Neural progenitor cell (in vitro differentiated cells): ENCODE results near the gene SPTBN5. TPM values are rescaled to one million over a fixed set of nuclear protein-coding genes. Genes with fewer than 3 reads are reported as not detected.

Source experiments
- DNase-seq: peaks from one replicate; pipeline ENCODE4 v3.0.0-alpha.2; 2016; ENCODE audit warnings: low spot score
- H2AFZ ChIP-seq: fragments of 200-600 bp; sonication (generic); replicated peaks from 2 replicates; pipeline ENCODE4 v1.6.1; 2016; ENCODE audit warnings: antibody characterized with exemption
- H3F3A ChIP-seq: fragments of 200-600 bp; sonication (generic); 2 replicates; pipeline ENCODE4 v1.6.1; 2016; ENCODE audit warnings: antibody characterized with exemption, low read depth
- H3K27ac ChIP-seq: fragments of 200-600 bp; sonication (generic); 2 replicates; pipeline ENCODE4 v1.5.1; 2016; ENCODE audit warnings: mild to moderate bottlenecking
- H3K27me3 ChIP-seq: fragments of 200-600 bp; sonication (generic); 2 replicates; pipeline ENCODE4 v1.6.1; 2016; ENCODE audit warnings: mild to moderate bottlenecking, moderate library complexity
- H3K36me3 ChIP-seq: fragments of 200-600 bp; sonication (generic); 2 replicates; pipeline ENCODE4 v1.5.1; 2016
- H3K4me1 ChIP-seq: fragments of 200-600 bp; sonication (generic); 2 replicates; pipeline ENCODE4 v1.6.1; 2016; ENCODE audit warnings: mixed run types
- H3K4me2 ChIP-seq: fragments of 200-600 bp; sonication (generic); 2 replicates; pipeline ENCODE4 v1.6.1; 2016
- H3K4me3 ChIP-seq: fragments of 200-600 bp; sonication (generic); 2 replicates; pipeline ENCODE4 v1.5.1; 2016
- H3K79me2 ChIP-seq: fragments of 200-600 bp; sonication (generic); 2 replicates; pipeline ENCODE4 v1.6.1; 2016; ENCODE audit warnings: low read depth
- H3K9ac ChIP-seq: fragments of 200-600 bp; sonication (generic); 2 replicates; pipeline ENCODE4 v1.6.1; 2016
- H3K9me3 ChIP-seq: fragments of 200-600 bp; sonication (generic); 2 replicates; pipeline ENCODE4 v1.5.1; 2016; ENCODE audit warnings: low read depth
- H4K20me1 ChIP-seq: fragments of 200-600 bp; sonication (generic); 2 replicates; pipeline ENCODE4 v1.6.1; 2016; ENCODE audit warnings: low read depth
- H3K27ac Mint-ChIP-seq: 3 replicates; pipeline ENCODE4 v1.8.0; 2021; ENCODE audit warnings: mixed read lengths
- H3K27me3 Mint-ChIP-seq: 2 replicates; pipeline ENCODE4 v1.8.0; 2022; ENCODE audit warnings: low read depth, mild to moderate bottlenecking, inconsistent platforms, moderate library complexity, mixed read lengths; ENCODE audit not compliant: insufficient read depth
- H3K36me3 Mint-ChIP-seq: 3 replicates; pipeline ENCODE4 v1.8.0; 2021; ENCODE audit warnings: mixed read lengths
- H3K4me1 Mint-ChIP-seq: 3 replicates; pipeline ENCODE4 v1.8.0; 2021; ENCODE audit warnings: mixed read lengths
- H3K4me3 Mint-ChIP-seq: 3 replicates; pipeline ENCODE4 v1.8.0; 2021; ENCODE audit warnings: mild to moderate bottlenecking, moderate library complexity, mixed read lengths
- H3K9me3 Mint-ChIP-seq: 3 replicates; pipeline ENCODE4 v1.8.0; 2020; ENCODE audit warnings: mixed read lengths
- CTCF ChIP-seq: fragments of 200-600 bp; sonication (generic); IDR thresholded peaks from 2 replicates; pipeline ENCODE4 v1.5.1; 2017; ENCODE audit warnings: antibody characterized with exemption, mild to moderate bottlenecking
- EZH2 ChIP-seq: fragments of 200-600 bp; sonication (generic); IDR thresholded peaks from 2 replicates; pipeline ENCODE4 v1.6.1; 2017; ENCODE audit warnings: antibody characterized with exemption, mild to moderate bottlenecking, moderate library complexity
- EZH2phosphoT487 ChIP-seq: fragments of 200-600 bp; sonication (generic); IDR thresholded peaks from 2 replicates; pipeline ENCODE4 v1.6.1; 2017; ENCODE audit warnings: antibody characterized with exemption
- total RNA-seq: library from RNA; depleted of rRNA; stranded (reverse); fragments of >200 nt; gene quantifications from 2 replicates; pipeline ENCODE4 v1.2.3, GENCODE V29; 2015; ENCODE audit warnings: low replicate concordance

The SPTBN5 gene
- total RNA-seq, 1 donor from 2014 or later: not detected

- no peak for DNase-seq
- Mint-ChIP-seq H3K4me1 (peaks cover 4% of the 10 kb centered on the region), H3K4me3 (no peak overlapping the region), H3K27ac (no peak overlapping the region), H3K27me3 (no peaks in the 10 kb centered on the region), H3K36me3 (peaks cover 5% of the 10 kb centered on the region), H3K9me3 (no peaks in the 10 kb centered on the region)
- Histone ChIP-seq H3K4me3 (no peak overlapping the region), H3K4me2 (no peak overlapping the region), H3K9me3 (no peaks in the 10 kb centered on the region), H3F3A (no peaks in the 10 kb centered on the region), H4K20me1 (no peaks in the 10 kb centered on the region), H3K9ac (no peak overlapping the region), H3K79me2 (no peaks in the 10 kb centered on the region), H3K27ac (no peak overlapping the region), H3K27me3 (no peaks in the 10 kb centered on the region), H2AFZ (no peak overlapping the region), H3K4me1 (no peaks in the 10 kb centered on the region), H3K36me3 (no peaks in the 10 kb centered on the region)
- TF ChIP-seq CTCF: no peak
- no peak for TF ChIP-seq EZH2
- TF ChIP-seq EZH2phosphoT487: no peak
These were observed 83.0 kb downstream of the SPTBN5 start for GRCh38 chr15:41810651-41811431.

GRCh38 chr15:41809526-41810220 lies 84.2 kb downstream of the SPTBN5 start:
- Histone ChIP-seq H3K9ac (no peak overlapping the region), H2AFZ (no peak overlapping the region), H3K4me1 (no peaks in the 10 kb centered on the region), H3K36me3 (no peaks in the 10 kb centered on the region), H4K20me1 (no peaks in the 10 kb centered on the region), H3K4me2 (no peak overlapping the region), H3F3A (no peaks in the 10 kb centered on the region), H3K27ac (no peak overlapping the region), H3K9me3 (no peaks in the 10 kb centered on the region), H3K27me3 (no peaks in the 10 kb centered on the region), H3K79me2 (no peaks in the 10 kb centered on the region), H3K4me3 (no peak overlapping the region)
- Mint-ChIP-seq H3K9me3 (no peaks in the 10 kb centered on the region), H3K4me3 (no peak overlapping the region), H3K4me1 (peaks cover 7% of the 10 kb centered on the region), H3K36me3 (peaks cover 4% of the 10 kb centered on the region), H3K27ac (no peak overlapping the region), H3K27me3 (no peaks in the 10 kb centered on the region)
- TF ChIP-seq CTCF: no peak
- TF ChIP-seq EZH2phosphoT487: no peak
- no peak for TF ChIP-seq EZH2
- no peak for DNase-seq

- H3K4me3 Mint-ChIP-seq: no peak overlapping the region
- H3K9ac ChIP-seq: no peak overlapping the region
- no peak overlapping the region for H2AFZ ChIP-seq
- no peak for TF ChIP-seq CTCF
- TF ChIP-seq EZH2phosphoT487: no peak
- no peak for TF ChIP-seq EZH2
- no peaks in the 10 kb centered on the region for H3F3A ChIP-seq
- peaks cover 12% of the 10 kb centered on the region for H3K4me1 Mint-ChIP-seq
- no peak overlapping the region for H3K27ac Mint-ChIP-seq
- H3K27me3 ChIP-seq: no peaks in the 10 kb centered on the region
- H3K27ac ChIP-seq: no peak overlapping the region
- no peaks in the 10 kb centered on the region for H3K79me2 ChIP-seq
- H4K20me1 ChIP-seq: no peaks in the 10 kb centered on the region
- no peaks in the 10 kb centered on the region for H3K9me3 ChIP-seq
- no peaks in the 10 kb centered on the region for H3K4me1 ChIP-seq
- peaks cover 4% of the 10 kb centered on the region for H3K36me3 Mint-ChIP-seq
- no peaks in the 10 kb centered on the region for H3K9me3 Mint-ChIP-seq
- no peak for DNase-seq
- H3K36me3 ChIP-seq: no peaks in the 10 kb centered on the region
- no peak overlapping the region for H3K4me3 ChIP-seq
- H3K4me2 ChIP-seq: no peak overlapping the region
- no peaks in the 10 kb centered on the region for H3K27me3 Mint-ChIP-seq
These were observed 84.7 kb downstream of the SPTBN5 start for GRCh38 chr15:41809121-41809520.
